Upper lobe of left lung (tissue), 6 donors: ENCODE data around the gene CRTC1. TPM values are rescaled to one million over a fixed set of nuclear protein-coding genes. Genes with fewer than 3 reads are reported as not detected.
A peak's percentile ranks its signal among the peaks of the same experiment; 100 is the strongest.

ENCODE experiments used
- ATAC-seq, 2 donors: fragments of 200-7000 bp; cut with Tn5 transposase; one replicate each; pipeline ENCODE4 v1.9.1; 2022; ENCODE audit warnings: mild to moderate bottlenecking in 2 of 2, moderate library complexity in 2 of 2; ENCODE audit not compliant: low FRiP score in 2 of 2
- DNase-seq, 2 donors: peaks; one replicate each; pipeline ENCODE4 v3.0.0-alpha.2; 2019 to 2020
- H3K27ac ChIP-seq, 4 donors: fragments of 200-600 bp; sonication (generic); one replicate each; pipeline ENCODE4 v1.5.1; 2016 to 2019
- H3K27me3 ChIP-seq, 4 donors: fragments of 200-600 bp; sonication (generic); one replicate each; pipeline ENCODE4 v1.5.1; 2017 to 2019
- H3K36me3 ChIP-seq, 4 donors: fragments of 200-600 bp; sonication (generic); one replicate each; pipeline ENCODE4 v1.5.1; 2016 to 2019
- H3K4me1 ChIP-seq, 4 donors: fragments of 200-600 bp; sonication (generic); one replicate each; pipeline ENCODE4 v1.5.1; 2018 to 2019
- H3K4me3 ChIP-seq, 4 donors: fragments of 200-600 bp; sonication (generic); one replicate each; pipeline ENCODE4 v1.5.1; 2017 to 2019; ENCODE audit warnings: mild to moderate bottlenecking in 2 of 4, moderate library complexity in 1 of 4
- H3K9me3 ChIP-seq, 4 donors: fragments of 200-600 bp; sonication (generic); one replicate each; pipeline ENCODE4 v1.5.1; 2018 to 2019
- EP300 ChIP-seq, 4 donors: sonication (generic); formaldehyde crosslinking; IDR thresholded peaks; one replicate each; pipeline ENCODE4 v1.5.1; 2017; ENCODE audit warnings: antibody characterized with exemption in 4 of 4, control low read depth in 2 of 4
- POLR2A ChIP-seq, 4 donors: fragments of 450-650 bp; IDR thresholded peaks; one replicate each; pipeline ENCODE4 v1.5.1; 2016 to 2017; ENCODE audit warnings: antibody characterized with exemption in 4 of 4, mild to moderate bottlenecking in 2 of 4
- POLR2AphosphoS5 ChIP-seq, 2 donors: sonication (generic); formaldehyde crosslinking; IDR thresholded peaks; one replicate each; pipeline ENCODE4 v1.5.1; 2017; ENCODE audit warnings: antibody characterized with exemption in 2 of 2
- WGBS, 2 donors: methylation state at CpG; one replicate each; pipeline ENCODE4 v1.1.5; 2017 to 2018; 5-methylcytosine and 5-hydroxymethylcytosine counted together
- total RNA-seq, 6 donors: library from RNA; depleted of rRNA in 4 of 6; stranded (reverse); fragments of >200 nt in 4 of 6; gene quantifications; one replicate each; pipeline versions ENCODE4 v1.1.0 to v1.2.1, GENCODE V29; 2016 to 2021
- TF ChIP-seq, protein P1 (sequence below), 6 experiments: fragments of 450-650 bp in 4 of 6; fragments of 200-600 bp in 2 of 6; sonication (generic) in 2 of 6; IDR thresholded peaks; one replicate each; pipeline ENCODE4 v1.5.1; 2016 to 2019; ENCODE audit warnings: antibody characterized with exemption in 6 of 6
- donor health status: DM: no; HTN: no; CAD: no; lungs with moderate emphysema.
- donor health status: DM: no; HTN: yes; CAD: no; lungs with severe emphysema.

Gene CRTC1
- total RNA-seq, 6 donors from 2014 or later = 5.9 to 27.2 (median 15.6) TPM

GRCh38 chr19:18672044-18672451, 11.4 kb upstream of the CRTC1 start:
- H3K4me1 ChIP-seq = peaks cover 0 to 8% (median 3%) of the 10 kb centered on the region in 4 donors
- peaks cover 9 to 44% (median 27%) of the 10 kb centered on the region in 4 donors for H3K36me3 ChIP-seq
- TF ChIP-seq, protein P1, sequence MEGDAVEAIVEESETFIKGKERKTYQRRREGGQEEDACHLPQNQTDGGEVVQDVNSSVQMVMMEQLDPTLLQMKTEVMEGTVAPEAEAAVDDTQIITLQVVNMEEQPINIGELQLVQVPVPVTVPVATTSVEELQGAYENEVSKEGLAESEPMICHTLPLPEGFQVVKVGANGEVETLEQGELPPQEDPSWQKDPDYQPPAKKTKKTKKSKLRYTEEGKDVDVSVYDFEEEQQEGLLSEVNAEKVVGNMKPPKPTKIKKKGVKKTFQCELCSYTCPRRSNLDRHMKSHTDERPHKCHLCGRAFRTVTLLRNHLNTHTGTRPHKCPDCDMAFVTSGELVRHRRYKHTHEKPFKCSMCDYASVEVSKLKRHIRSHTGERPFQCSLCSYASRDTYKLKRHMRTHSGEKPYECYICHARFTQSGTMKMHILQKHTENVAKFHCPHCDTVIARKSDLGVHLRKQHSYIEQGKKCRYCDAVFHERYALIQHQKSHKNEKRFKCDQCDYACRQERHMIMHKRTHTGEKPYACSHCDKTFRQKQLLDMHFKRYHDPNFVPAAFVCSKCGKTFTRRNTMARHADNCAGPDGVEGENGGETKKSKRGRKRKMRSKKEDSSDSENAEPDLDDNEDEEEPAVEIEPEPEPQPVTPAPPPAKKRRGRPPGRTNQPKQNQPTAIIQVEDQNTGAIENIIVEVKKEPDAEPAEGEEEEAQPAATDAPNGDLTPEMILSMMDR (IDR thresholded peaks at IDR 0.05) = no peak
- TF ChIP-seq EP300 (IDR thresholded peaks at IDR 0.05) = no peak
- no peak for TF ChIP-seq POLR2AphosphoS5 (IDR thresholded peaks at IDR 0.05)
- no peak for TF ChIP-seq POLR2A (IDR thresholded peaks at IDR 0.05)
- no peak overlapping the region for H3K27ac ChIP-seq
- DNase-seq = no peak
- ATAC-seq = peak in 1 of 2 donors; percentile 4
- no peak overlapping the region for H3K4me3 ChIP-seq
- H3K9me3 ChIP-seq = no peaks in the 10 kb centered on the region
- no peaks in the 10 kb centered on the region for H3K27me3 ChIP-seq
- WGBS, 2 donors = 78% methylated on average over 22 of the region's 24 CpGs; no CpG with 5 or more reads in 1 of the 2 donors

GRCh38 chr19:18672606-18673337, 10.7 kb upstream of the CRTC1 start:
- Histone ChIP-seq H3K27me3 (no peaks in the 10 kb centered on the region), H3K4me3 (no peak overlapping the region), H3K9me3 (no peaks in the 10 kb centered on the region), H3K27ac (no peak overlapping the region), H3K4me1 (peaks cover under 1 to 11% (median 6%) of the 10 kb centered on the region in 4 donors), H3K36me3 (peaks cover 9 to 37% (median 20%) of the 10 kb centered on the region in 4 donors)
- 72 to 75% methylated on average over 12 to 13 of the region's 13 CpGs for WGBS, 2 donors
- TF ChIP-seq POLR2AphosphoS5 (IDR thresholded peaks at IDR 0.05) (no peak), POLR2A (IDR thresholded peaks at IDR 0.05) (no peak), EP300 (IDR thresholded peaks at IDR 0.05) (no peak)
- TF ChIP-seq, protein P1 (IDR thresholded peaks at IDR 0.05) = no peak
- DNase-seq (no peak), ATAC-seq (peak in 1 of 2 donors; percentile 9)

DNA sequence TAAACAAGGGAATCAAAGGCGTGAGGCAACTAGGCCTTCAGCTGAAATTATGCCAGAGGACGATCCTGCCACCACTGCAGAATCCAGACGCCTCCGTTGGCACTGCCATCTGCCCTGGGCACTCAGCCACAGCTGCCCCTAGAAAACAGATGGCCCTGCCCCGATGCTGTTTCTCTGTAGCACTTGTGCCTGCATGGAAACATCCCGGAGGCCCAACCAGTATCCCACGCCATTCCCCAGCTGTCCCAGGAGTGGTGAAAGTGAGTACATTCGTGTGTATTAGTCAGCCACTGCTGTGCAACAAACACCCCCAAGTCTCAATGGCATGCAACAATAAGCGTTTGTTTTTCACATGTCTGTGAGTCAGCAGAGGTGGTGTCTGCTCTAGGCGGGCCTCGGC, 8.9 kb upstream of the CRTC1 start:
- WGBS, 2 donors = 61 to 75% methylated on average over 9 to 11 of the region's 11 CpGs
- Histone ChIP-seq H3K27ac (no peak overlapping the region), H3K36me3 (peaks cover 0 to 18% (median 2%) of the 10 kb centered on the region in 4 donors), H3K4me1 (peaks cover 9 to 24% (median 14%) of the 10 kb centered on the region in 4 donors), H3K27me3 (no peaks in the 10 kb centered on the region), H3K4me3 (no peak overlapping the region), H3K9me3 (no peaks in the 10 kb centered on the region)
- ATAC-seq (no peak), DNase-seq (no peak)
- TF ChIP-seq POLR2AphosphoS5 (IDR thresholded peaks at IDR 0.05) (no peak), EP300 (IDR thresholded peaks at IDR 0.05) (no peak), POLR2A (IDR thresholded peaks at IDR 0.05) (no peak)
- TF ChIP-seq, protein P1 (IDR thresholded peaks at IDR 0.05) = no peak

- ATAC-seq = no peak
Observed at GRCh38 chr19:18675779-18676178, 7.7 kb upstream of the CRTC1 start.

More at GRCh38 chr19:18675779-18676178, 7.7 kb upstream of the CRTC1 start:
- Histone ChIP-seq H3K4me3 (no peak overlapping the region), H3K4me1 (peaks cover 9 to 24% (median 14%) of the 10 kb centered on the region in 4 donors), H3K27ac (no peak overlapping the region), H3K27me3 (no peaks in the 10 kb centered on the region), H3K36me3 (peaks cover 0 to 7% (median 1%) of the 10 kb centered on the region in 4 donors), H3K9me3 (no peaks in the 10 kb centered on the region)
- WGBS, 2 donors = 51 to 60% methylated on average over 5 of the region's 5 CpGs
- TF ChIP-seq, protein P1 (IDR thresholded peaks at IDR 0.05) = no peak
- no peak for TF ChIP-seq POLR2A (IDR thresholded peaks at IDR 0.05)
- no peak for DNase-seq
